ENCODE measurements around the gene BMP5.

BMP5 gene

DNA sequence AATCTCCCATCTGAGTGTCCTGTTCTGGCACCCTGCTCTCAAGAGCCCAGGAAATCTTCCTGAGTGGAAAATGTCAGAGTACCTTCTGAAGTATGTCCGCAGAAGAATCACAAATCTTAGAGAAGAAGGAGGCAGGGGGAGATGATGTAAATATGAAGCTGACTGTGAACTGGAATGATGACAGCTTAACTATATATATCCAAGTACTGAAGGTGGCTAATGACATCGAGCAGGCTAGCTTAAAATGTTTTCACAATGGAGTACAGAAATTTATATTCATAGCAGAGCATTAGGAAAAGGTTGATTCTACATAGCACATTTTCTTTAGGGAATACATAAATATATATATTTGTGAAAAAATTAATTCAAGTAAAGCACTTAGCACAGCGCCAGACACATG is 64.3 kb downstream of the BMP5 start:
- no peak for DNase-seq (ENCODE audit: low read depth in 2 of 2)

DNA sequence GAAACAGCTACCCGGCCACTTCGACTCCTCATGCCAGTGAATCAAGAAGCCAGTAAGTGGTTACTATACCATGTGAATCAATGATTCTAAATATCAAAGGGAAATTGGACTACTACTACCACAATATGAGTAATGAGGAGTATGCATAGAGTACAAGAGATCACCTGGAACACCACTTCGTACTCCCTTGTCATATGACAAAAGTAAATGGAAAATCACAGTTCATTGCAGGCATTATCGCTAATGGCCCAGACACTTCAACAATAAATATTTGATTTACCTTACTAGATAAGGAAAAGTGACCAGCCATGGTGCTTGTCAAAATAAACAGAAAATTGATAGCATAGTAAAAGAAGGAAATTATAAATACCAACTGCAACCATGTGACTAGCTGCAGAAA is 73.1 kb downstream of the BMP5 start:
- DNase-seq (ENCODE audit: low read depth in 2 of 2) = no peak

DNA sequence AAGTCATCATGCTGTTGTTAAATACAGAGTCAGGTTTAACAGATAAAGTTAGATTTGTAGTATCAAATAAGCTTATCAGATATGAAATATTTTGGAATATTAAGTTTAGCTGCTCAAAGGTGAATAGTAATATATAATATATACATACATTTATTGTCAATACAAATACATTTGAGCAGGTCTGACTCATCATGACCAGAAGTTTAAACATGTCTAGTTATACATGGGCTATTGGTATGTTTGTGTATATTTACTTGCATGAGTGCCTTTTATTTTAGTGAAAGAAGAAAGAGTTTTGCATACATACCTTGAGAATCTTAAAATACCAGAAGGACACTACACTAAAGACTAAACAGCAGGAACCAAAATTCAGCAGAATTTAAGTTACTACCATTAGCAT is 76.8 kb downstream of the BMP5 start:
- no peak for DNase-seq (ENCODE audit: low read depth in 2 of 2)

DNA sequence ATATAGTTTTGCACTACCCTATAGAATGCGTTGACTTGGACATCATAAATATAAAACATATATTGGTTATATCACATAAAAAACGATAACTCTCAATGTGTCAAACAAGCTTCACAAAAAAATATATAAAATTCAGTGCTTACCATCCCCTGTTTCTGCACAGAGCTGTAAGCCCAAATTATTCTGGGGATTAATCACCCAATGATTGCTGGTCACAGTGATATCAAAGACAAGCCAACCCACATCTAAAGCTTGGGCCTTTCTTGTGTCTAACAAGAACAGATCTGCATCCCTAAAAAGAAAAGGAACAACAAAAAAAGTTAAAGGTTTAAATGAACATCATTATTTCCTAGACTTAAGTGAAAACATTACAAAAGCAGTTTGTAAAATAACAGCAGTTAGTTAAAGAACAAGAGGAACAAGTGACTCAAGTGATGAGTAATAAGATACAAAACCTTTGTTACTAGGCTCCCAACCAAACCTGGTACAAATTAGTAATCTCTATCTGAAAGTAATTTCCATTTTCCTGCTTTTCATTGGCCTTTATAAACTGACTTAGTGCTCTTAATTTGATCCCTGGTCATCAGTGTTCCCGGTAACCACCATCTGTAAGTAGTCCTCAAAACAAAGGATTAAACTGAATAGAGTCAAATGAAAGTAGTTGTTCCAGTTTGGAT is 81.1 kb downstream of the BMP5 start:
- DNase-seq (ENCODE audit: low read depth in 2 of 2) = peak; percentile 11 to 23

DNA sequence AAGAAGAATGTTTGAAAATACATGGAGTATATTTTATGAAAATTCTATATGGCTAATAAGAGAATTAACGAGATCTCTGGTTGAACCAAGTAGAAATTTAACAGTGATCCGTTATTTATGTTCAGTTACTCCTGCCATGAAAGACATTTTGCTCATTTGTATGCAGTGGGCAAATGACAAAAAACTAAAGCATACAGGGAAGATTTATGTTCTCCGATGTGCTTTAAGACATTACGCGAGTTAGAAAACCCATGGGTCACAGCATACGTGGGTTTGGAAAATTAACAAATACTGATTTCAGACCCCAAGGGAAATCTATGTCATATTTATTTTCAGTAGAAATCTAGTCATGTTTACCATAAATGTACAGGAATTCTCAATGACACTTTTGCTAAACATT is 90.1 kb downstream of the BMP5 start:
- DNase-seq (ENCODE audit: low read depth in 2 of 2) = no peak

DNA sequence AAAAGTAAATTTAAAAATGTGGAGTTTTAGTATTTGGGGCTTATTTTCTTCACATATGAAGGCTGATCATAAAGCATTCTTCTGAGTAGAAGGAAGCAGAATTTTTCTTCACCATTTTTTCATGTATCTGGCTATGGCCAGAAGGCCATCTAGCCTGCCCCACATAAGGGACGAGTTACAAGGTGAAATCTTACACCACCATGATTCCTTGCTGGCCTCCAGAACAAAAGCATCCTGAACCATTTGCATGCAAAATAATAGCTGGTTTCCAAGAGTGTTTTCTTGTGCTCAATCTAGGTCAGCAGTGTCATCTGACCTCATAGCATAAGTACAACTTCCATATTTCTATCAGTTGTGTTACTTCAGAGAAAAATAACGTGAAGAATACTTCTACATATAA is 93.1 kb downstream of the BMP5 start:
- DNase-seq (ENCODE audit: low read depth in 2 of 2) = no peak

DNA sequence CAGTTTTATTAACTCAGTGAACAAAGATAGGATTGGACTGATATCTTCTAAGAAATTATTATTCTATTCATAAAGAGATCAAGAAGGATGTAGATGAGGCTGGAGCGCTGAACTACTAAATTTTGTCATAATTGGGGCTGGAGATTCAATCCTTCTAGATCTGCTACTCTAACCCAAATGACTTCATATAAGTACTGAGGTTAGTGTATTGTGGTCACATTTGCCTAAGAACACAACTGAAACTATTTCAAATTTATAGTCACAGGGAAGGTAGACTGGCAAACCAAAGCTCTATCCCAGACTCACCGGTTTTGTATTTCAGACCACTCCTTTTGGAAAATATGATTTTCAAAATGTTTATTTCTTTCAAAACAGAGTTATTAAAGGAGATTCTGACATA is 96.7 kb downstream of the BMP5 start:
- DNase-seq (ENCODE audit: low read depth in 2 of 2) = no peak

DNA sequence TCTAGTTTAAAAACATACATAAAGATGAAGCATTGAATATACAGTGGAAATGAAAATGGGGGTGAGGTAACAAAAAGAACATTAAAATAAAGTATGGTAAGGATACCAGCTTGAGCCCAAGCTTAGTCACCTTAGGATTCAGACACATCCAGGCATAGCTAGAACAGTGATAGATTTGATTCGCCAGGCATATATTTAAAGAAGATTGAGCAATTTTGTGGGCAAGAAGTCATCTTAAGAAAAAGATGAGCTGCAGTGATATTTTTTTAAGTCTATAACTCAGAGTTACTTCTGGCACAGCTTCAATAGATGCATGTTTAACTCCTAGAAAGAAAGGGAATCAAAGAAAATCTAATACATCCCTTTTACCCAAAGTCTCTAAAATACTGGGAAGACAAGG is 97.9 kb downstream of the BMP5 start:
- no peak for DNase-seq (ENCODE audit: low read depth in 2 of 2)

DNA sequence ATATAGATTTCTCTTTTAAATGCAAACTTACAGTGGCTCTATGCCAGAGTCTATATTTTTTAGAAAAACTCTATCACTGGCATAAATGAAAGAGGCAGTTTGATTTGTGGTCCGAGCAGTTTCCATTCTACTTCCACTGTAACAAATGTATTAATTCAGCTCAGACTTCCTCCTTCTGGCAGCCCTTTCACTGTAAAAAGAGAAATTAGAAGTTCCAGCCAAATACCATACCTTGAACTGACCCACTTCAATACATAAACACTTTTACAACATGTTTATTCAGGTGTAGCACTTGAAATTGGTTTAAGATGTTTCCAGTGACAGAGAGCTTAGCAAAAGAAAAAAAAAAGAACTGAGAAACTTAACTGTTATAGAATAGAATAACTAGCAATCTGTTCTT is 99.3 kb downstream of the BMP5 start:
- no peak for DNase-seq (ENCODE audit: low read depth in 2 of 2)

DNA sequence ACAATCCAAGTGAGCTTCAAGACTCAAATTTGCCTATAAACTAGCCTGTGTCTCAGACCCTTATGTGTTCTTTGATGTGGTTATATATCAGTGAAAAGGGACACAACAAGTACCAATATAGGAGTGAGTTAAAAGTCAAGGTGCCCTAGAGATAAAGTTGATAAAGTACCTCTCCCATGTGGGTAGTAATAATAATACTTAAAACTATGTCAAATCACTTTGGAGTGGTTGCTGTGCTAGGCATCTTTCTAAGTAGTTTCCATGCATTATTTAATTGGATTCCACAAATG is 100.4 kb downstream of the BMP5 start:
- no peak for DNase-seq (ENCODE audit: low read depth in 2 of 2)

DNA sequence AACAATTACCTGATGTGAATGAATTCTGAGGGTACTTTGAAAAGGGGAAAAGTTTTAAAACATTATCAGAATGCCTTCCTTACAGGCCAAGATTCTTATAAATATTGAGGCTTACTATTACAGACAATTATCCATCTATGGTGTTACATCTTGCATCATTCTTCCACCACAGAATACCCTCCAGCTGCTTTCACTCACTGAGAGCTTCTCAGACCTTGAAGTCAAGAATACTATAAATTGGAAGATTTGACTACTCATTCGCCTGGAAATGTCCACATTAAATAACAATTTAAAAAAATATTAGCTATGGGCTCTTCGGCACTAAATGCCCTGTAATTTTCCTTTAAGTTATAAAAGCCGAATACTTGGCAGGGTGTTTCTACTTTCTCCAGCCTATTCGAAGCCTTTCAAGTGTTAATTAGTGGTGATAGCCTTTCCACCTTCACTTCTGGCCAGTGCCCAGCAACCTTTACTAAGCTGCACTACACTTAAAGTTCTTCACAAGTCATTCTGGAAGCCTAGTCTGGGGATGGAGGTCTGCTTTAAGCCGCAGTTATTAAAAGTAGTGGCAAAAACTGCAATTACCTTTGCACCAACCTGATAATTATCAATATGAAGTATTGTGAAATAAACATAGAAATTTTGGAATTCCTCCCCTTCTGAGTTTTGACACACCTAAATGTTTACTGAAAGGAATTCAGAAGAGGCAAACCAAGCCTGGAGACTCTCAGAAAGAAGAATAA is 100.9 kb downstream of the BMP5 start:
- DNase-seq (ENCODE audit: low read depth in 2 of 2) = no peak

DNA sequence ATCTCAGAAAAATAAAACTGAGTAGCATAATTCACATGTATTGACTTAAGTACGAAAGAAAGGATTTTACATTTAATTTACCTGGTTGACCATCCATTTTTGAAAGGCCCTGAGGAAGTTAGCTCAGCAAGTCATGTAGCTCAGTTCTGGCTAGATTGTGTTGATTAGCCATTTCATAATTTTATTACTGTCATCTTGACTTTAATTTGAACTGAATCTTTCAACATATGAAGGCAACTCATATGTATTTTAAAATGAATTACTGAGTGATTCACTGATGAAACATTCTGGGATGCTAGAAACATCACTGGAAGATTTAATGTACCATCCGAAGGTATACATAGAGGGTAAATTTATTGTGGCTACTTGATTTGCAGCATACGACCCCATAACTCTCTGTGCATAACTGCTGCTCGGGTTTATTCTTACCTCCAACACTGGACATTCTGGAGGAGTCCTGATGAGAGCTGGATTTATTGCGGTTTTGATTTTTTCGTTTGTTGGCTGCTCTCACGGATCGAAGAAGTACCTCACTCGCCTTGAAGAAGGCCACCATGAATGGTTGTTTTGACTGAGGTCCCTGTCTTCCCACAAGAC is 101.7 kb downstream of the BMP5 start:
- DNase-seq (ENCODE audit: low read depth in 2 of 2) = no peak

DNA sequence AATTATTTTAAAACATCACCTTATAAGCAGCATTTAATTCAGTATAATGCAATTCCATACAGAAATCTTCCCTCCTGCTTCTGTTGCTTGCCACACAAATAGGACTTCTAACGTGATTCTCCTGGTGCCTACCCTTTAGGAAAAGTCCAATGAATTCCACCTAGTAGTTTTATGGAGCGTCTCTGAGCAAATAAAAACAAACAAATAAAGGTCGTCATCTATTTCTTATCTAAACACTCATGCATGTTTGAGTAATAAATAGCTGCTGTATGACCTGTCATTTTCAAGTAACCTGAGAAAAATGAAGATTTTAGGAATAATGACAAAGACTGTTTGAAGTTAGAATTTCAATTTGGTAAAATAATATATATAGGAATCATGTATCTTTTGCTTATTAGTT is 102.7 kb downstream of the BMP5 start:
- DNase-seq (ENCODE audit: low read depth in 2 of 2) = no peak

DNA sequence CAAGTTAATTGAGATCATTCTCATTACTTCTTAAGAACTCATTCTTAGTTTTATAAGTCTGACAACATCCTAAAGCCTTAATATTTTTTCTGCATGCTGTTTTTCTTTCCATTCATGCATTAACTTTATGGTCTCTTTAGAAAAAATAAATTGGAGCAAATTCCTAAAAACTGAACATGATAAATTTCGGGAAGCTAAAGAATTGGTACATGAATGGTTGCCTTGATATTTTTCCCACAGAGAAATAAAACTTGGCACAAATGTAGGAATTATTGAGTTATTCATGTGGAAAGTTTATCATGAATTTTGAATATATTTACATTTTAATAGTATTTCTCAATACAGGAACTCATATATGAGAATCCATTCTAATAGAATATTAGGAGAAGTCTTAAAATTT is 115.9 kb downstream of the BMP5 start:
- DNase-seq (ENCODE audit: low read depth in 2 of 2) = no peak

DNA sequence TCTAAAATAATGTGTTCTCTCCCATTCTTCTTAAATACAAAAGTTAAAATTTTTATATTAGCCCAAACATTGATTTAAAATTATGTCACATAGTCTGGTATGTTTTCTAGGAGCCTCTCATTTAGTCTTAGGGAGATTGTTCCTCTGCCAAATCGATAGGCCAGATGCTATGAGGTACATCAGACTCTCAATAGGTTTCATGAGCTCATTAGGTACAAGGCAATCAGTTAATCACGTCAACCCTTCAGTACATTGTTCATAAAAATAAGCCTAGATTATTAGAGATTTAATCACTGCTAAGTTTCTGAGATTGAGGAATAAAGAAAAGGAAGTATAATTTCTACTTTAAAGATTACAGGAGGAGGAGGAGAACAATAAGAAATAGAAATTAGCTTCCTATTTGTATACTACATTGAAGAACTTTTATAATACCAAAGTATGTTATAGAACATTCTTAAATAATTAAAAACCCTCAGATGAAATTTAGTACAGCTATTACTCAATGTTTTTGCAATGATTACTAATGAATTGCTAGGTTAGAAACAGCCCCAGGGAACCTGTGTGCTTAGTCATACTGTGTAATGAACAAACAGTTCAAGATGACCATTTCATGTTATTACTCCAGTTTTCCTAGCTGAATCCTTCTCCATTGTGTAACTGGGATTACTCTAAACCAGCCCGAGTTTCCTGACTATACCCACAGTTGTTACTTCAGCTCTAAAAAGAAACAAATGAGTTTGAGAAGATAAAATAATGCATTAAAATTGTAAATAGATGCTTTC is 117.0 kb downstream of the BMP5 start:
- peak; percentile 76 to 78 for DNase-seq (ENCODE audit: low read depth in 2 of 2)

DNA sequence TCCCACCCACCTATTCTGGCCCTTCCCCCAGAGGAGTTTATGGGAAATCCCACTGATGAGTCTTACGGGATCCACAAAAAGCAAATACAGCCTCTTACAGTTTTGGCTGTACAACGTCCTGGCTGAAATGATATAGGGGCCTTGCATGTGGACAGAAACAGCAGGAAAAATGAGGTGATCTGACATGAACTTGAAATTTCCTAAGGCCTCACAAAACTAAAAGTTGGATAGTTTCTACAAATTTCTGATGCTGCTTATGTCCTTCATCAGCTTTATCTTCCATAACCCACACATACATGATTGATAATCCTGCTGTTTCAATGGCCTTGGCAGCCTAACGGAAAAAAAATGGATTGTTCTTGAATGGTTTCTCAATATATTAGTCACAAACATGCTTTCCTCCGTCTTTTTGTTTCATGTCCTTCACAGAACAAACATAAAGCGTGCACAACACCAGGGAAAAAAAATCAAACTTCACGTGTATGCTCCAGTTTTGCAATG is 118.8 kb downstream of the BMP5 start:
- DNase-seq (ENCODE audit: low read depth in 2 of 2) = no peak

DNA sequence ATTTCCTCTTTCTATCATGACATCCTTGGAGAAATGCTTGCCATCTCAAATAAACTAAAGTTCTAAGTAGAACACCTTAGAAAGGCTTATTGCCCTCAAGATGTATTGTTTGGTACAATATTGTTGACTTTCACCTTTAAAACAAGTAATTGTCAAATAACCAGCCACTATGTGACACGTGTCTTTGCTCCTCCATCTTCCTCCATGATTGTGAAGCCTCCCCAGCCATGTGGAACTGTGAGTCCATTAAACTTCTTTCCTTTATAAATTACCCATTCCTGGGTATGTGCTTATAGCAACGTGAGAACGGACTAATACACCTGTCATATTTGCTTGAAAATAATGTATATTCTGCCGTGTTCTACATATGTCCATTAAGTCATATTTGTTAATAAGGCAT is 126.5 kb downstream of the BMP5 start:
- DNase-seq (ENCODE audit: low read depth in 2 of 2) = no peak

DNA sequence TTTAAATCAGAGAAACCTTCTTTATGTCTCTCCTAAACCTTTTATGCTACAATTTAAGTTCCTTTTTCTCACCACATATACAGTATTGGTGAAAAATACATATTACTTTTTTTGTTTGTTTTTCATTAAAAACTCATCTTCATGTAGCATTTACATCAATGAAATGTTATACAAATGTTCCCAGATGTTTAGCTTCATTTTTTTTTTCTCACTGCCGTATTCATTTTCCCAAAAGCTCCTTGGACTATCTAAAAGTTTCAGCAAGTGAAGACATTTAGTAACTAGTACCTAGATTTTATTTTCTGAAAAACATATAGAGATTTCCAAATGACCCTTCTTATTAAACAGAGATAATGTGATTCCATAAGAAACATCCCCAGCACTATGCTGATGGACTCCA is 128.9 kb downstream of the BMP5 start:
- DNase-seq (ENCODE audit: low read depth in 2 of 2) = no peak

DNA sequence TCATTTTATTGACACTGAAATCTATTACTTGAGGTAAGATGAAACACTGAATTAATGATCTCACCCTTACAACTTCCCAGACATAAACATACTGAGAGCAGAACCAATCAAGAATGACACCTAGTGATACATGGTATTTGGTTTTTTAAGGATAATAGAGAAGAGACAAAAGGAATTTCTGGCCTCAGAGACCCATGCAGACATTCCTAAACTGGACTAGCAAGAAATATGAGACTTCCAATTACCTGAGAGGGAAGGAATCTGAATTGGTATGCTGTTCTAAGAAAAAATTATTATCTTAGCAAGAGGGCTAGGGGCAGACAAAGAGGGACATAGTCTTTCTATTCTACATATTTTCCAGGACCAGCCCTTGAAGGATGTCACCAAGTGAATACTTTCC is 141.1 kb downstream of the BMP5 start:
- DNase-seq (ENCODE audit: low read depth in 2 of 2) = no peak

DNA sequence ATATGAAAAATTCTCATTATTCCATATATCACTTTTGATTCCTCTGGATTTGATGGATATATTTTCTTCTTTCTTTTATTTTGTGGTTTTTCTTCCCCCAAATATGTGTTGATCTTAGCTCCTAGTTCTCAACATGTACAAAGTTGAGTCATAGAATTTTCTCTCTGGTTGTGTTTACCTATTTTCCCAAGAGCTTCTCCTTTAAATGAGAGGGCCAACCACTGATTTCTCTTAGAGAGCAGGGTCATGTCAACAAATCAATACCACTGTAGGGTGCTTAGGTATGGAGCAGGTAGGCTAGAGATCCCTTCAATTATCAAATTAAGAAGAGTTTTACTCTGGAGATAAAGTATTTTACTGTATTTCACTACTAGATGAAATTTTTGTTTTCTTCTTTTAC is 145.7 kb downstream of the BMP5 start:
- no peak for DNase-seq (ENCODE audit: low read depth in 2 of 2)

DNA sequence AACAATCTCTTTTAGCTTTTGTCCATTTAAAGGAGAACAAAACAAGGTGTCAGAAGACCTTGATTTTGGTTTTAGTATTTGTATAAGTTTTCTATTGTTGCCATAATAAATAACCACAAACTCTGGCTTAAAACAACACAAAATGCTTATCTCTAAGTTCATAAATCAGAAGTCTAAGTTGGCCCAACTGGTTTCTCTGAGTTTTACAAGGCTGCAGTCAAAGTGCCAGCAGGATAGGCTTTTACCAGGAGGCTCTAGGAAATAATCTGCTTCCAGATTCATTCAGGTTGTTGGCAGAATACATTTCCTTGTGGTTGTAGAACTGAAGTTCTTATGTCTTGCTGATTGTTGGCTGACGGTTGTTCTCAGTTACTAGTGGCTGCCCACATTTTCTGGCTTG is 149.2 kb downstream of the BMP5 start:
- no peak for DNase-seq (ENCODE audit: low read depth in 2 of 2)

DNA sequence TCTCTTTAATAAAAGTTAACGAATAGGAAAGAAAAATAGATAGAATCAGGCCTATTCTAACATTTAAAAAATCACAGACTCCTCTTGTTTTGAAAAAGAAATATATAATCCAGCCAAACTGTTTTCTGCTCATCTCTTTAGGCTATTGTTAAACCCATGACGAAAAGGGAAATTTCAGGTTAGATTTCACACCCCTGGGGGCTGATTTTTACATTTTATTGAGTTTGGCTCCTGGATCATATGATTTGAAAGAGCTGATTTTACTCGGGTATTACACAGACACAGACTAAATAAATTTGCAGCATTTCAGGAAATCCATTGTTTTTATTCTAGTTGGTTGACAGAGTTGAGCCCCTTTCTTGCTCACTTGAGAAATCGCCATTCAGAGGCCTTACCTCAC is 160.6 kb downstream of the BMP5 start:
- DNase-seq (ENCODE audit: low read depth in 2 of 2) = no peak

DNA sequence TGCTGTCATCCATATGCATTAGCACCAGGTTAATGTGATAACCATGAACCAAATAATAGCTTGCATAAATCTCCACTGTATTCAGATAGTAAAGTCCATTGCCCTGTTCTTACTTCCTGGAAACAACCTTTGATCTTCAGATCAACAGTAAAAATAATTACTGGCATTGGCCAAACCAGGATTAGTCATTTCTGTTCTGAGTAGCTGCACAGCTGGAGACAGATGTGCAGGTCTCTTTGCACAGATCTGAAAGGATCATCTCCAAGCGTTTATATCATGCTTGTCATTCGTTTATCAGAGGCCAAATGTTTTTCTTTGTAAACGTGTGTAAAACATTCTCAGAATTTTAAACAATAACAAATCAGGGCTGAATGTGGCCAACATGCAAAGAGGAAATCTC is 162.0 kb downstream of the BMP5 start:
- no peak for DNase-seq (ENCODE audit: low read depth in 2 of 2)

Data from fibroblast of skin of left quadriceps (primary cell).